Right kidney (tissue), 1 donor: Measurements from ENCODE around the gene TTYH3.

Experiments
- DNase-seq: peaks from one replicate; pipeline ENCODE4 v3.0.0-alpha.2; 2016

Gene TTYH3

DNA sequence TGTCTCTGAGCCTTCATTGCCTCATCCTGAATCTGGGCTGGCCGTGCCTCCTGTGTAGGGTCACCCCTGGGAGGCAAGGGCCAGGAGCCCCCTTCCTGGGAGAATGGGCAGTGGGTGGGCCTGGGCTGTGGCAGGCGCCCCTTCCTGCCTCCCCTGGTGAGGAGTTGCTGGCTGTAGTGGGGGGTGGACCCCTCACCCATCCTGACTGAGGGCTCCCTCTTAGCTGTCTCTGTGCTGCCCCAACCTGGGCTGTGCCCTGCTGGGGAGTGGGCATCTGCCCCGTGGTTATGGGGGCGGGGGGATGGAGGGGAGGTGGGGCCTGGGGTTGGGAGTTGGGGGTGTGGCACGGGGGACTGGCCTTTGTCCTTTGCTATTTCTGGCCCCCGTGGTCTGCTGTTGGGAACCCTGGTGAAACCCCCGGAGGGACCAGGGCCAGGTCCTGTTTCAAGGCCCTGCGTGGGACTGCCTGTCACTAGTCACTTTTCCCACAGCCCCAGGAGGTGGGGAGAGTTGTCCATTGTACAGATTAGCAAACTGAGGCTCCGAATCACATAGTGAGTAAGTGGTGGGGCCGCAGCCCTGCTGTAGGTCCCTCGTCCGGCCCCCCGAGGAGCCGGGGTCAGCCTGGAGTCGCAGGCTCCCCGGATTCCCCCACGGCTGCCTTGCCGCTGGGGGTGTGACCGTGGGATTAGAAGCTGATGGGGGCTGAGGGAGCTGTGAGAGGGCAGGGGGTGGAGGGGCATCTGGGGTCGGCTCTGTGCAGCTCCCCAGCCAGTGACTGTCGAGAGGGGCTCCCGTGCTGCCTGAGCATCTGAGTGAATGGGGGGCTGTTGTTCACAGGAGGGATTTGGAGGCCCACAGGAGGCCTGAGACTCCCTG is 2.7 kb downstream of the TTYH3 start:
- no peak for DNase-seq

DNA sequence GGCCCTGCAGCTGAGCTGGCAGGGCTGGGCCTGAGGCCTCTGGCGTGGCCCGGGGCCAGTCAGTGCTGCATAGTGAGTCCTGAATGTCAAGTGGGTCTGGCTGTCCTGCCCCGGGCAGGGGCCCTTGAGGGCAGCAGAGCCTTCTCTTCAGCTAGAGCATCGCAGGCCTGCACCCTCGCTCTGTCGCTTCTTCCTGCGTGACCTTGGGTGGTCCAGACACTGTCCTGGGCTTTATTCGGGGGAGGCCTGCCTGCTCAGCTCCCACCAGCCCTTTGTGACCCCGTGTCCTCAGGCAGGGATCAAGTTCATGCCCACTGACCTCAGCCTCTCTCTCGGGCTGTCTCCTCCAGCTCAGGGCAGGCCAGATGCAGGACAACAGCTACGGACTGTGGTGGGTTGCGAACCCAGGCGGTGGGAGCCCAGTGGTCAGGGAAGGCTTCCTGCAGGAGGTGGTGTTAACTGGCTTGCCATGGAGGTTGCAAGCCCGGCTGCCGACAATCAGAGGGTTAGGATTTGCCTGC is 3.4 kb downstream of the TTYH3 start:
- DNase-seq = no peak

DNA sequence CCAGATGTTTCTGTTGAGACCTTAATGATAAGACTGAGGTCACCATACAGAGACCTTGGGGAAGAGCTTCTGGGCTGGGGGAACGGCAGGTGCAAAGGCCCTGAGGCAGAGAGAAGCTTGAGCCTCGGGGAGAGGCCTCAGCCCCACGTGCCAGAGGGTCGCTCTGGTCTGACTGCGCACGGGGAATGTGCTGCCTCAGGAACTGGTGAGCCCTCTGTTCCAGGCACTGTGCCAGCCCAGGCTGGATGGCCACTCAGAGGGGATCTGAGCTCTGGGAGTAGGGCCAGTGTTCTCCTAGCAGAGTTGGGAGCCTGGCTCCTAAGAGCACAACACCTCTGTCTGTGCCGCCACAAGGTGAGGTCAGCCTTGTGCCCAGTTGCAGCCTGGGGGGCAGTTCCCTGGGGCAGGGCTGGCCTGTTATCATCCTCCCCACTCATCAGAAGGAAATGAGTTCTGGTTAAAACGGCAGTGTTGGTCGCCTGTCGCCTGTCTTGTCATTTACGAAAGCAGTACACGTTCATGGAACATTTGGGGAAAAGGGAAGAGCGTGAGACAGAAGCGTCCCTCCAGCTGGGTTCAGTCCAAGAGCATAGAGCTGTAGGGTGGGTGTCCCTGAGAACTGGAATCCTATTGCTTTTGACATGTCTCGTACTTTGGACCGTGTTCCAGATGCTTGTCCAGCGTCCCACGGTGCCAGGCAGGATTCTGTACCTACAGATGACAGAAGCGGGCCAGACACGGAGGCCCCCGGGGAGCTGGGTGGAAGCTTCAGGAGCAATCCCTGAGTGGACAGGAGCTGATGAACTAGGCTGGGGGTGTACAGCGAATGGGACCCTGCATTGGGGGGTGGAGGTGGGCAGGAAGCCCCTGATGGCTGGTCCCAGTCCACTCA is 4.3 kb downstream of the TTYH3 start:
- no peak for DNase-seq

DNA sequence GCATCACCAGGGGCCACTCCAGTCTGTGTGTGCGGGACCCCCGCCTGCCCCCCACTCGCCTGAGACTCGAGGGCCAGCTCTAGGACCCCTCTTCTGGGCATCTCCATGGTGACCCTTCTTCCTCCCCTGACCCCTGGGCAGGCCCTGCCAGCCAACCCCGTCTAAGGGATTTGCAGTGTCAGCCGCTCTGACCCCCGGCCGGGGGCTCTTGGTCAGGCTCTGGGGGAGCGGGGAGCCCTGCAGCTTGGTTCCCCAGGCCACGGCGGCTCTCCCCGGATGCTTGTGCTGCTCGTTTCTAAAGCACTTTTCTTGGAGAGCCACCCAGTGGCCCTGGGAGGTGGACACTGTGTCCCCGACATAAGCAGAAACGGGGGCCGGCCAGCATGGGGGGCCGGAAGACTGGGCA is 5.3 kb downstream of the TTYH3 start:
- DNase-seq = no peak

DNA sequence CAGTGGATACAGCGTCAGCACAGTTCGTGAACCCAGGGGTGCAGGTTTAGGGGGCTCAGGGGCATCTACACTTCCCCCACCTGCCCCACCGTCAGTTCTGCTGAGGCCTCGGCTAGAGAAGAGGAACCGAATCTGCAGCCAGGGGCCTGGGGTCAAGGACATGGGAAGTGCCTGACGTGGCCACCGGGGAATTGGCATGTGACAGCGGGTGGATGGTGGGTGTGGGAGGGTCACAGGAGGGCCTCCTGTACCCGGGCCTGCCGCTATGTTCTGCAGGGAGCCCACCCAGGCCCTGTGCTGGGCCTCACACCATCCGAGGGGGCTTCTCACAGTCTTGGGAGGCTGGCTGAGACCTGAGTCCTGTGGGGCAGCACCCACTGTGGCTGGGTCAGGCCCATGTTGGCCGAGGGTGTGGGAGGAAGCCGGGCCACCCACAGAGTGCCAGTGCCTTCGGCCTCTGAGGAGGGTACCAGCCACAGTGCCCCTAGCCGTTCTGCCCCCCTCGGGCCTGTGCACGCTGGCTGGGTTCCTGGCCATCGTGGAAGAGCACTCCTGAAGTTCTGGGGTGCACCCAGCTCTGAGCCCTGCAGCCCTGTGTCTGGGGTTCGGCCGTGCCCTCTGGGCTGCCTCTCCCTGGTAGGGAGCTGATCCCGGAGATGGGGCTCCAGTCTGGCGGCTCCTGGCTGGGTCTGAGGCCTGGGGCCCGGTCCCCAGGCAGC is 5.9 kb downstream of the TTYH3 start:
- DNase-seq = peak; percentile 32

DNA sequence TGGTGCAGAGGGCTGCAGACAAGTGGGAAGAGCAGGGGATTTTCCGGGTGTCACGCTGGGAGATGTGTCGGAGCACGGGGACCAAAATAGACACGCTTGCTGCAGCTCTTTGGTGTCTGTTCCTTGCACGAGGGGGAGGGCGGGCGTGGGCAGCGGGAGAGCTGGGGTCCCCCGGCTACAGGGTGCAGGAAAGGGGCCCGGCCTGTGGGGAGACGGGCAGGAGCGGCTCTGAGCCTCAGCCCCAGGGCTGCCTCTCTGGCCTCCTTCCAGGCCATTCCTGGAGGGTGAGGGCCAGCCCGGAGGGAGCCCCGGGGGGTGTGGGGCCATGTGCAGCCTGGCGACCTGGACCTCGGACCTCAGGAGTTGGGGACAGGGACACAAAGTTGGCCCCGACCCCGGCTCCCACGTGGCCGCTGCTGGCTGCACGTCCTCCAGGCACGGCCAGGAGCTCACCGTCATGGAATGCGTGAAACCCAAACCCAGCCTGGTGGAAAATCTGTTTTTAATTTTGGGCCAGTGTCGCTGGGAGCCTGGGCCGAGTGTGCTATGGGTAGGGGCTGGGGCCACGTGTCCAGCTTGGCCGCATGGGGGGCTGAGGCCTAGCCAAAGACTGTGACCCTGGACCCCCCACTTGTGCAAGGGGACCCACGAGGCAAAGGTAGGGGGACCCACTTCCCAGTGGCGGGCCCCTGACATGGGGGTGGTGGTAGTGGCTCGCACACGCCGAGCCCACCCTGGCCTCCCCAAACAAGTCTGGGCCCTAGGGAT is 6.6 kb downstream of the TTYH3 start:
- DNase-seq = peak; percentile 46

DNA sequence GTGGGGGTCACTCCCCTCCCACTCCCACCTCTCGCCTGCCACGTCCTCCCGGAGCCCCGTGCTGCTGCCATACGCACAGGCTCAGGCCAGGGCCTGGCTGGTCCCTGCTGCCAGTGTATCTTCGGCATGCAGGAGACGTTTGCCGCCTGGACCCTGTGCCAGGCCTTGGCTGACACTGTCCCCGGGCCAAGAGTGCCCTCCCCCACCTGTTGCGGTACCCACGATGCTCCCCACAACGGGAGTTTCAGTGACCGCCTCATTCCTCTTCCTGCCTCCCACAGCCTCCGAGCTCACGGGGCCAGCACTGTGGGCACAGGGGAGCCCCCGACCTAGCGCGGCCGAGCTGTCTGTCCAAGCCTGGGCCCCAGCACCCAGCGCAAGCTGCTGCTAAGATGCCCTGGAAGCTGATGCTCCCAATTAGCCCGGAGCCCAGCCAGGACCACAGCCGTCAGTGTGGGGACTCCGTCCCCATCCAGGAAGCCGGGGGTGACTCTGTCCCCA is 7.4 kb downstream of the TTYH3 start:
- DNase-seq = no peak

DNA sequence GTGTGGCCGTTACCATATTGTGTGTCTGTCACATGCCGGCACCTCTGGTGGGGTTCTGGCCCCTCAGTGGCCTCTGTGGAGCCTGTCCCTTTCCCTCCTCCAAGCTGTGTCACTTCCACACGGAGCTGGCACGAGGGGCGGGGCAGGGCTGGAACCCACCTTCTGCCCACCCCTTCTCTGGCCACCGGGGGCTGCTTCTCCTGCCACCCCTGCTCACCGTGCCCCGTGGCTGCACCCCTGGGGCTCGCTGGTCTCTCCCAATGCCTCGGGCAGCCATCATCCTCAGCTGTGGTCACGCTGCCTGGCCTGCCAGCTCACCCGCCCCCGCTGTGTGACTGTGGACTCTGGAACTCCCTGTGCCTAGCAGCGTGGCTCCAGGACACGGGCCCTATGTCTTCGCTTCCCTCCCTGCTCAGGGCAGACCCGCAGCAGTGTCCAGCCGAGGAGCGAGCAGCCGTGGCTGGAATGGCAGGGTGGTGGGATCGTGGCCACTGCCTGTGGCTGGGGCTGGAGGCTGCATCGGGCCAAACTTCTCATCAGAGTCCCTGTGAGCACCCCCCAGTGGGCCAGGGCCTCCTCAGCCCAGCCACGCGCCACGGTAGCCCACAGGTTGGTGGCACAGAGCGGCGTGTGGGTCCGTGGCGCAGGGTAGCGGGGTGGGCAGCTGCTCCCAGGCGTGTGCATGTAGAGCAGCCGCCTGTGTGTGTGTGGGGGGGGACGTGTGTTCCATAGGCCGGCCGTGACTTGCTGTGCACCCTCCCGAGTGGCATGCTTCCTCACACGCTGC is 8.1 kb downstream of the TTYH3 start:
- DNase-seq = no peak

DNA sequence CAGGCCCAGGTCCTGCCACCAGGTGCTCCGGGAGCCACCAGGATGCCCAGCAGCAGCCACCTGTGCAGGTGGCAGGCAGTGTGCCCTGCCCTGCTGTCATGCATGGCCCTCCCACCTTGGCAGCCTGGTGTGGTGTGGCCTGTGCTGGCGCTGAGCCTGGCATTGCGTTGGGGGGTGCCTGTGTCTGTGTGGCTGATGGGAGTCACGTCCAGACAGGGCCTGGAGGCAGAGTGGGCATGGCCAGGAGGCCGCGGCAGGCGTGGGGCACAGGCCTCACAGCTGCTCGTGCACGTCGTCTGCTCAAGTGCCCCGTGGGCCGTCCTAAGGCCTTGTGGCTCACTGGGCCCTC is 8.7 kb downstream of the TTYH3 start:
- DNase-seq = no peak

DNA sequence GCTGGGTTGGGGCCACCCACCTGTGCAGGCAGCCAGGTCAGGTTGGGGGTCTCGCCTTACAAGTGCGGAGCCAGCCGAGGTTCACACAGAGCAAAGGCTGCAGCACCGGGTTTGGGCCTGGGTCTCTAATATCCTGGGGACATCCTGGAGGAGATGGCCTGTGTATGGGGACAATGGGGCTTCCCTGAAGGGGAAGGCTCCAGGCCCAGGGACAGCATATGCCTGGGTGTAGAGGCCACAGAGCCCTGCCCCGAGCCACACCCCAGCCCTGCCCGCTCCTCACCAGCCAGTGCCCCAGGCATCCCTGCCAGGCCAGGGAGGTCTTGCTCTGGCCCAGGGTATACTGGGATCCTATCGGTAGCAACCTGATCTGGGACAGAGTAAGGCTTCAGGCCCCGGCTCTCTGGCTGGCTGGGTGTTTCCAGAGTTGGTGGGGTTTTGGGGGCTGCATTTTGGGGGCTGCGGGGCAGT is 9.1 kb downstream of the TTYH3 start:
- DNase-seq = no peak

DNA sequence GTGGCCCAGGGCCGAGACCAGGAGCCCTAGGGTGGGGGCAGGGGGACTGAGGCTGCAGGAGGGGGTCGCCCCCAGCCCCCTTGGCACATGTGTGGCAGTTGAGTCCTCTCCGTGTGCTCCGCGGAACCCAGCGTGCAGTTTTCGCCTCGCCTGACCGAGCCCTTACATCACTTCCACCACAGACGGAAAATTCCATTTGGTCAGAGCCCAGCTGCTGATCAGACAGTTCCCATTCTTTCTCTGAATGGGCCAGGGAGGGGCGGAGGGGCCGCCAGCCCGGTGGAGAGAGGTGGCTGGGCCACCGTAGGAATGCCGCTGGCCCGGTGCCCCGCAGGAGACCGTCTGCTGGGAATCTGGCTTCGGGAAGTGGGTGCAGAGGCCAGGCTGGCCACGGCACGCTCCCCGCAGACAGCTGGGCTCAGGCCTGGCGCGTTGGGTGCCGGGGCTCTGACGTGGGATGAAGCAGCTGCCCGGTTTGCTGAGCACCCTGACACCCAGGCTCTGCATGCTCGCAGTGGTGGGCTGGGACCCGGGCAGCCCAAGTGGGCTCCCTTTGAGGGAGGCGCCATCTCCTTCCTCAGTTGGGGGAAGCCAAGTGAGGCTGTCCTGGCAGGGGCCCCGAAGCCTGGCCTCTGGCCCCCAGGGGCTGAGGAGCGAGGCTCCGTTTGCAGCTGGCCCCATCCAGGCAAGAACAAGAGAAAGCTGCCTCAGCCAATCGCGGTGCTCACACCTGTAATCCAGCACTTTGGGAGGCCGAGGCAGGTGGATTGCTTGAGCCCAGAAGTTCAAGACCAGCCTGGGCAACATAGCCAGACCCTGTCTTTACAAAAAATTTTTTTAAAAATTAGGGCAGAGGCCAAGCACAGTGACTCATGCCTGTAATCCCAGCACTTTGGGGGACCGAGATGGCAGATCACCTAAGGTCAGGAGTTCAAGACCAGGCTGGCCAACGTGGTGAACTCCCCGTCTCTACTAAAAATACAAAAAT is 9.9 kb downstream of the TTYH3 start:
- DNase-seq = peak; percentile 75

DNA sequence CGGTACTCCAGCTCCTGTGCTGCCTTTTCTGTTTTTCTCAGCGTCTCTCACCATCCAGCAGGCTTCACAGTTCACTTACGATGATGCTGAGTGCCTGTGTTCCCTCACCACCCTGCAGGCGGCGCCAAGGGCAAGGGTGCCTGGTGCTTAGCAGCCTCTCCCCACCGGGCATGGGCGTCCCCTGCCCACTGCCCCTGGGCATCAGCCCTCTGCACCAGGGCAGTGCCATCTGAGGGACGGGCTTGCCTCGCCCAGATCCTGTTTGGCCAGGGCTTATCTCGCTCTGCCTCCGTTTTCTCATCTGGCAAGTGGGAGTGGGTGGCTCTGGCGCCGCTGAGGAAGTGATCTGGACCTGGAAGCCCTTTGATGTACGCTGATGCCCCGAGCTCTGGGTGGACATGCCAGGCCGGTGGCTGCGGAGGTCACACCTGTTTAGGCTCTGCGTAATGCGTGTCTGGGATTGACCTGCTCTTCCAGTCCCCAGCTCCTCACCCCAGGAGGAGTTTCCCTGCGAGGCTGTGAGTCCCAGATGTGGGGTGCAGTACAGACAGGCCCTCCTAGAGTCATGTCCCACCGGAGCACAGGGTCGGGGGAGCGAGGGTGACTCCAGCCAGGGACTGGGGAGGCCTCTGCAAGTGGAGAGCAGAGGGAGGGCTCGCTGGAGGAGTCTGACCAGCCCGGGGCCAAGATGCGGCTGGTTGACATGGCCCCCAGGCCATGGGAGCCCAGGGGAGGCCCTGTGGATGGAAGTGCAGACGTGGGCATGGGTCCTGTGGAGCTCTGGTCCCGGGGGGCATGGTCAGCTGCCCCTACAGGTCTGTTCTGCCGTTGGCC is 11.8 kb downstream of the TTYH3 start:
- DNase-seq = no peak

DNA sequence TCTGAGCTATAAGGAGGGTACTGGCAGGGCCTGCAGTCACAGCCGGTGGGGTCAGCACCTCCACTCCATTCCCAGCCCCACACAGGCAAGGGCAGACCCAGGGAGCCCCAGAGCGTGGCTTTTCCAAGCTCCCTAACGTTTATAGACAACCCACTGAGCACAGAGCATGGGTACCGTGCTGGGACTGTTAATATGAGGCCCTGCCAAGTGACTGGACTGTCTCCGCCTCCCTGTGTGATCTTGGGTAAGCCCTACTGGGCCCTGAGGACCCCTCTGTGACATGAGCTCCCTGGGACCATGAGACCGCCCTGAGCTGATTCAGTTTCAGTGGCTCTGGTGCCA is 12.4 kb downstream of the TTYH3 start:
- no peak for DNase-seq

DNA sequence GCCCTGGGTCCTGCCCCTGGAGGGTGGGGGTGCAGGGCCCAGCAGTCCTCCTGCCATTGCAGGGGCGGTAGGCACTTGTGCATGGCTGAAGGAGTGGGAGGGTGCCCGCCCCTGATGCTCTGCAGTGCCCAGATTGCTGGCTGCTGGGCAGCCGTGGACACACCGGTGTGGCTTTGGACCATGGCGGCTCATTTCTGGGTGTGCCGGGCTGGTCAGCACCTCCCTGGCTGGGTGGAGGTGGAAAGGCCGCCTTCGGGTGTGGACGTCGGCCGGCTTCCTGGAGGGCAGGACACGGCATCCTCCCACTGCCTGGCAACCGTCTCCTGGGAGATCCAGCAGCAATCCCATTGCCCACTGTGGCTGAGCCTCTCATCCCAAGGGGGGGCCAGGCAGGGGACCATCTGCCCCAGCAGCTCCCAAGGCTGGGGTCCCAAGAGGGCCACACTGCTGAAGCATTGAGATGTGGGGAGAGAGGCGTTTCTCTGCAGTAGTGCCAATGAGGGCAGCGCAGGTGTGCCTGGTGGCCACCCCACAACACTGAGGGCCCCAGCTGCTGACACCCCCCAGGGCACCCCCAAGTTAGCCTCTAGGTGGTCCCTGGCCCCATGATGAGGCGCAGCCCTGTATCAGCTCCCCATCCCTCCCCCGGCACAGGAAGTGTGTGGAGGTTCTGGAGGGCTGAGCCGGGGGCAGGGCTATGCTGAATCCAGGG is 12.9 kb downstream of the TTYH3 start:
- DNase-seq = no peak

DNA sequence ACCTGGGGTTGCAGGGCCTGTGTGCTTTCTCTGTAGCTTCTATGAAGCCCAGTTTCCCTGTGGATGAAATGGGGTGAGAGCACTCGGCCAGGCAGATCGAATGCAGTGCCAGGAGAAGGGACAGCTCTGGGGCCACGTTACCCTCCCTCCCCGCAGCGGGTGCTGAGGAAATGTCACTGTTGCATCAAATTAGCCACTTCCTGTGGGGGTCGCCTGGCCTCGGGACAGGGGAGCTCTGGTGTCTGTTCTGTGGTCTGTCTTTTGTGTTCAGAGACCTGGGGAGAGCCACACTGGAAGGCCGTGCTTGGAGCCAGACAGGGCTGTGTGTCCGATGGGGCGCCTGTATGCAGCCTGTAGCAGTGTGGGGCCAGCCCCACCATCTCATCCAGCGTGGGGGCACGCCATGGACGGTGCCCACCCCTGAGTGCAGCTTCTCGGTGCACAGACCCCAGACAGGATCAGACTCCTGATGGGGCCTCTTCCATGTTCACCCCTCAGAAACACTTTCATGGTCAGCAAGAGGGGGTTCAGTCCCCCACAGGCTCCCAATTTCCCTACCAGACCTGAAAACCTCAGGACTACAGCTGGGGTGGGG is 13.6 kb downstream of the TTYH3 start:
- no peak for DNase-seq

DNA sequence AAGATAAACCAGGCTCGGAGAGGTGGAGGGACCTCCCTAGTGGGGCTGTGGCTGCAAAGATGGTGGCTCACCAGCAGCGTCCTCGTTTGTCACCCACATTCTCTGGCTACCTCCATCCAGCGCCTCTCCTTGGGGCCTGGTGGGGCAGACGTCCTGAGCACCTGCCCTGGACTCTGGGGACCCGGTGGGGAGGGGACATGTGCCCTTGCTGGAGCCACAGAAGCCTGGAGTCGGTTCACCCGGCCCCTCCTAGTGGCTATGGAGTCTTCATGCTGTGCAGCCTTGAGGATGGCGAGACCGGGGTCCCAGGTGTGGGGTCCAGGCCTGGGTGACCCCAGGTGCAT is 14.5 kb downstream of the TTYH3 start:
- no peak for DNase-seq
